Iris pigment epithelial cell (primary cell): ENCODE data around the gene COL9A3.
"Not testable (repeated sequence)": the region's sequence is repeated elsewhere in the genome, so short reads cannot be mapped to it uniquely, and the experiment has no call there.

Experiments used
- DNase-seq: peaks from one replicate; pipeline ENCODE4 v3.0.0-alpha.2; 2011; ENCODE audit warnings: low read depth

Gene COL9A3

DNA sequence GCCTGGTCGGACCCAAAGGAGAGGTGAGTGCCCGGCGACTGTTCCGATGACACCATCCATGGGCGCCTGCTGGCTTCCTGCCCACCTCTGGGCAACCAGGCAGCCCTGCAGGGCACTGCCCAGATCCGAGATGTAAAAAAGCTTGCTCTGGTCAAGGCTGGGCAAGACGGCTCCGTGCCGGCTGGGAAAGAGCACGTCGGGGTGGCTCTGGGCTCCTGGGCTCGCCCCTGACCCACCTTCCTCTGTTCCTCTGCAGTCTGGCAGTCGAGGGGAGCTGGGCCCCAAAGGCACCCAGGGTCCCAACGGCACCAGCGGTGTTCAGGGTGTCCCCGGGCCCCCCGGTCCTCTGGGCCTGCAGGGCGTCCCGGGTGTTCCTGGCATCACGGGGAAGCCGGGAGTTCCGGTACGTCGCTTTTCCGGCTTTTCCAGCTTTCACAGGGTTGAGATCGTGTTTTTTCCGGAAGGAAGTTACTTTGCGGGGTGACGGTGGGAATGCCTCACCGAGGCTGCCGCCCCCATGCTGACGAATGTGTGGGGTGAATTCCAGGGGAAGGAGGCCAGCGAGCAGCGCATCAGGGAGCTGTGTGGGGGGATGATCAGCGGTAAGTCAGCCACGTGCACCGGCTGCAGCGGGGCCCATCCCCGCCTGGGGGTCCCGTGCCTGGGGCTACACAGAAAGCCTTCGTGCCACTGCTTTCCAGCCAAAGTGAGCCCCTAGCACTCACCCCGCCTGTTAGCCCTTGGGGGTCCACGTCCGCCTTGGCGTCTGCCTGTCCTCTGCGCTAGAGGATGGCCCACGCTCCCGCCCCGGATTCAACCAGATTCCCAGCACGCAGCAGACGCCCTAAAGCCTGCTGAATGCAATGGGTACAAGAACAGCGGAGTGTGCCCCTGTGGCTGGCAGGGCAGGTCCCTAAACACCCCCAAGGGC, 19.3 kb downstream of the COL9A3 start:
- DNase-seq, result peak; percentile 58

DNA sequence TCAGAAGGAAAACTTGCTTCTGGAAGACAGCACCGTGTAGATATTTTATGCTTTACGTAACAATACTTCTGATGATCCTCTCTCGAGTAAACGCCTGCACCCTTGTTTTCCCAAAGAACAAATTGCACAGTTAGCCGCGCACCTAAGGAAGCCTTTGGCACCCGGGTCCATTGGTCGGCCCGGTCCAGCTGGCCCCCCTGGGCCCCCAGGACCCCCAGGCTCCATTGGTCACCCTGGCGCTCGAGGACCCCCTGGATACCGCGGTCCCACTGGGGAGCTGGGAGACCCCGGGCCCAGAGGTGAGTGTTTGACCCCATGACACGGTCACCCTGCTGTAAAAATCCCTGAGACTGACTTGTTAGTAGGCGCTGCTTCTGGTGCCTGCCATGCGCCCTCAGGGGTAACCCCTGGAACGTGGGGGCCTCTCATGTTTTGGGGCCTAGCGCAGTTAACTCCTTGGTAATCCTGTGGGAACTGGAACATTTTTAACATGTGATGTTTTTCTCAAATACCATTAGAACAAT, 20.2 kb downstream of the COL9A3 start:
- no peak for DNase-seq

GRCh38 chr20:62837790-62838127, 20.9 kb downstream of the COL9A3 start:
- DNase-seq, result no peak

- DNase-seq, result peak; percentile 62
These were observed 21.5 kb downstream of the COL9A3 start for GRCh38 chr20:62838128-62838891.

DNA sequence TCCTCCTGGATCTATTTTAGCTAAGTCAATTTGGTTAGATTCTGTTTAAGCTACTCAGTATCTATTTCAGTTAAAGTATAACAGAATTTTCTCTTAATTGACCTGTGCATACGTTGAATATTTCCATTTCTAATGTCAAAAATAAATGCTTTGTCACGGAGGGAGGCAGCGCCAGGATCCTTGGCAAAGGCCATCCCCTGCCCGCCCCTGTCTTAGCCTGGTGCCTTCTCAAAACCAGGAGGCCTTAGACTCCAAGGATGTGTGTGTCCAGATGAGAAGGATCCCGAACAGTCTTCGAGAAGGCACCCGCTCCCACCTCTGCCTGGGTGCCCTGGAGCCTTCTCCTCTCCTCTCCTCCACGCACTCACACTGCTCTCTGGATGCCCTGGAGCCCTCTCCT, 22.4 kb downstream of the COL9A3 start:
- DNase-seq, result no peak

GRCh38 chr20:62839816-62840215, 23.0 kb downstream of the COL9A3 start:
- no peak for DNase-seq

DNA sequence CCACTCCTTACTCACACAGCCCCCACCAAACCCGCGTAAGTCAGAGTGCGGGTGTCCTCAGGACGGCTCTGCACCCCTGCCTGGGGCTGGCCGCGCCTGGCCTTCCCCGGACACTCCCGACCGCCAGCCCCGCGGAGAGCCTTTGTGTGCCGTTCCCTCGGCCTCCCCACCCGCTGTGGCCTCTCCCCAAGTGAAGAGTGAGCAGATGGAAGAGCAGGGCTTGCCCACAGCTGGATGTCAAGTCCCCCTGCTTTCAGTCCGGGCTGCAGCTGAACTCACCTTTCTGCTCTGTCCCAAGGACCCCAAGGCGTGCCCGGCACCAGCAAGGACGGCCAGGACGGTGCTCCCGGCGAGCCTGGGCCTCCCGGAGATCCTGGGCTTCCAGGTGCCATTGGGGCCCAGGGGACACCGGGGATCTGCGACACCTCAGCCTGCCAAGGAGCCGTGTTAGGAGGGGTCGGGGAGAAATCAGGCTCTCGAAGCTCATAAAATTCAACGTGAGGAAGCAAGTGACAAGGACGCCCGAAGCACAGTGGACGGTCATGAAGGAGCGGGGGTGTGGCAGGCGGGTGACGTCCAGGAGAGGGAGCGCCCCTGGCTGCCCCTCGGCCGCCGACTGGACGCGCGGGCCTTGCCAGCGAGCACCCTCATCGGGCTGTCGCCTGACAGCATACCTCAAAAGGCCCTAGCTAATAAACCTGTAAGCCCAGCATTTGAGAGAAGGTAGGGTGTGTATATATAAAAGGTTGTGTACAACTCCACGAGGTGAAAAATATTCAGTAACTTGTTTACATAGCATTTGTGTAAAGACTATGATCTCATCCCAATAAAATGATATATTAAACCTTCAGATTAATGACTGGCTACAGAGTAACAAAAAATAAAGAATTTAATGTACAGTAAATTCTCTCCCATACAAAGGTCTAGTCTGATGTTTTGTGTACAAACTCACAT, 23.7 kb downstream of the COL9A3 start:
- DNase-seq, result no peak

DNA sequence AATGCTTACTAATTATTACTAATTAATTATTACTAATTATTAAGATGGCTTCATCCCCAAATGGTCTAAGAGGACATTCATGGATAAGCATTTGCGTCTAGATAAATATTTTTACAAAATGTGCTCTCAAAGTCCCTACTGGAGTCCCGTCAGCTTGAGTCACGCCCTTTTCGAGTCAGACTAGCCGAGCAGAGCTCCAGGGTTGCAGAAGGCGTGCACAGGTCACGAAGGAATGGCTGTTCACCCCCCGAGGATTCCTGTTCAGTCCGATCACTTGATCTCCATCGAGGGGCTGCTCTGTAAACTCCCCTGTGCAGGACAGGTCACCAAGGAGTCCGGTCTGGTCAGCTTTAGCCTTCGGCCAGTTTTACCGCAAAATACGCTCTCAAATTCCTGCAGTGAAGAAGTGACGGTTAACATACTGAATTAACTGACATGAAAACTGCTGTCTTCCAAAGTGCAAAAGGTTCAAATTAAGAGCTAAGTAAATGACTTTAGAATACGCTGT, 24.9 kb downstream of the COL9A3 start:
- no peak for DNase-seq

DNA sequence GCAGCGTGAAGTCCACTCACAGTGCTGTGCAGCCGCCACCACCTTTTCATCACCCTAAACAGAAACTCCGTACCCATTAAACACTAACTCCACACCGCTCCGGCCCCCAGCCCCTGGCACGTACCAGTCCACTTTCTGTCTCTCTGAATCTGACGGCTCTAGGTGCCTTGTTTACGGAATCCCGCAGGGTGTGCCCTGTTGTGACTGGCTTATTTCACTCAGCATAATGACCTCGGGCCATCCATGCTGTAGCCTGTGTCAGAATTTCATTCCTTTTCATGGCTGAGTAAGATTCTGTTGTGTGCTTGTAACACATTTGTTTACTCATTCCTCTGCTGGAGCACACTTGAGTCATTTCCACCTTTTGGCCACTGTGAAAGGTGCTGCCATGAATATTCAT, 26.8 kb downstream of the COL9A3 start:
- DNase-seq, result no peak

- DNase-seq, result no peak
These were observed 27.3 kb downstream of the COL9A3 start for GRCh38 chr20:62844182-62844581.

DNA sequence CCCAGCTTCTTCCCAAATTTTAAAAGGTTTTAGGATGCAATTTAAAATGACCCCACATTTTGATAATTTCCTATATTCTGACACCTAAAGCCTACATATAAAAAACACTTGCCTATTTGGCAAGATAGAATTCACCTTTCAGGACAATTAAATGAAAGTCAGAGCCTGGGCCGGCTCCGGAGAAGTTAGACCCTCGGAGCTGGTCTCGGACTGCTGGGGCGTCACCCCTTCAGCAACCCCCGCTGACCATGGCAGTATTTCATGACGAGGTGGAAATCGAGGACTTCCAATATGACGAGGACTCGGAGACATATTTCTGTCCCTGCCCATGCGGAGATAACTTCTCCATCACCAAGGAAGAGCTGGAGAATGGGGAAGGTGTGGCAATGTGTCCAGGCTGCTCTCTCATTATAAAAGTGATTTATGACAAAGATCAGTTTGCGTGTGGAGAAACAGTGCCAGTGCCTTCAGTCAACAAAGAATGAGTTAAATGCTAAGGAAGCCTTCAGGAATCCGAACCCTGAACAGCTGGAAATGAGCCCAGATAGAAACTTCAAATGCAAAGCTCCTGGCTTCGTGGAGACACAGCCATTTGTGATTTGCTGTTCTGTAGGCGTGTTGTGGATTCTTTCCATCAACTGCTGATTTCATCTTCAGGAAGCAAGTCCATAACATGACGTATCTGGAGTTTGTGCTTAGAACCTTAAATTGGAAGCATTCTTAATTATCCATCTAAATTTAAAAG, 28.7 kb downstream of the COL9A3 start:
- DNase-seq, result peak; percentile 69

DNA sequence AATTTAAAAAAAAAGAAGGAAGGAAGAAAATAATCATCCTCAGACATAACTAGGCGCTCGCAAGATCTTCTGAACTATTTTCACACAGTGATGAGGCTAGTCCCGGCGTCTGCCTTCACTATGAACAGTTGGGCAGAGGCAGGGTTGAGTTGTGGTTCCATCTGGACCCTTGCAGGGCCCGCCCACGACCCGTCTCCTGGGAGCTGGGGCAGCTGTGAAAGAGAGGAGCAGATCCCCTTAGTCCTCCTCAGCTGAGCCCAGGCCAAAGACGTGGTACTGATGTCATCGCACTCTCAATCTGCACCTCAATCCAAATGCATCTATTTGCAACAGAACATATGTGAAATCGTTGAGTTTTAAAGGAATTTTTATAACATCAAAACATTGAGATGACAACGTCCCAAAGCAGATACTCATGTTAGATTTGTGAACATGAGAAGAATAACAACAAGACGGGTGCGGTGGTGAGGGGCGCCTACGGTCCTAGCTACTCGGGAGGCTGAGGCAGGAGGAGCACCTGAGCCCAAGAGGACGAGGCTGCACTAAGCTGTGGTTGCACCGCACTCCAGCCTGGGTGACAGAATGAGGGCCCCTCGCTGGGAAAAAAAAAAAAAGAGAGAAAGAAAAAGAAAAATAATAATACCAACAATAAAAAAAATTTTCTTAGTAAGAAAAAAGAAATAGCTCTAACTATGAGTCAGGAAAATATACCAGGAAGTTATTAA, 29.5 kb downstream of the COL9A3 start:
- no peak for DNase-seq

- DNase-seq, result not testable (repeated sequence)
These were observed 32.1 kb downstream of the COL9A3 start for GRCh38 chr20:62848917-62849316.

- DNase-seq, result no peak
These were observed 32.6 kb downstream of the COL9A3 start for GRCh38 chr20:62849431-62849830.

GRCh38 chr20:62850333-62850974, 33.6 kb downstream of the COL9A3 start:
- no peak for DNase-seq

- DNase-seq, result no peak
These were observed 35.3 kb downstream of the COL9A3 start for GRCh38 chr20:62852196-62852595.

- DNase-seq, result no peak
These were observed 36.0 kb downstream of the COL9A3 start for GRCh38 chr20:62852841-62853240.

GRCh38 chr20:62853304-62853703, 36.5 kb downstream of the COL9A3 start:
- DNase-seq, result not testable (repeated sequence)

GRCh38 chr20:62854121-62854520, 37.3 kb downstream of the COL9A3 start:
- DNase-seq, result no peak

GRCh38 chr20:62855120-62855519, 38.3 kb downstream of the COL9A3 start:
- DNase-seq, result no peak
